GM19328 (cell line): ENCODE data around the gene KLRK1.
"Not testable (repeated sequence)": the region's sequence is repeated elsewhere in the genome, so short reads cannot be mapped to it uniquely, and the experiment has no call there.

Source experiments
- ATAC-seq: cut with Tn5 transposase; IDR thresholded peaks from one replicate; pipeline ENCODE4 v1.9.1; 2021; ENCODE audit warnings: mild to moderate bottlenecking, moderate library complexity; ENCODE audit not compliant: unreplicated experiment

KLRK1 gene

DNA sequence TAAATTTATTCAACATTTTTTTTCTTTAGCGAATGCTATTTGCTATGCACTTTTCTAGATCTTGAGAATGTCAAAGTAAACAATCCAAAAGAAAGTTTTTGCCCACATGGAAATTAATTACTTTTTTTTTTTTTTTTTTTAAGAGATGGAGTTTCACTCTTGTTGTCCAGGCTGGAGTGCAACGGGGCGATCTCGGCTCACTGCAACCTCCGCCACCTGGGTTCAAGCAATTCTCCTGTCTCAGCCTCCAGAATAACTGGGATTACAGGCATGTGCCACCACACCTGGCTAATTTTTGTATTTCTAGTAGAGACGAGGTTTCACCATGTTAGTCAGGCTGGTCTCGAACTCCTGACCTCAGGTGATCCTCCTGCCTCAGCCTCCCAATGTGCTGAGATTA lies 1.1 kb upstream of the KLRK1 start:
- not testable (repeated sequence) for ATAC-seq

DNA sequence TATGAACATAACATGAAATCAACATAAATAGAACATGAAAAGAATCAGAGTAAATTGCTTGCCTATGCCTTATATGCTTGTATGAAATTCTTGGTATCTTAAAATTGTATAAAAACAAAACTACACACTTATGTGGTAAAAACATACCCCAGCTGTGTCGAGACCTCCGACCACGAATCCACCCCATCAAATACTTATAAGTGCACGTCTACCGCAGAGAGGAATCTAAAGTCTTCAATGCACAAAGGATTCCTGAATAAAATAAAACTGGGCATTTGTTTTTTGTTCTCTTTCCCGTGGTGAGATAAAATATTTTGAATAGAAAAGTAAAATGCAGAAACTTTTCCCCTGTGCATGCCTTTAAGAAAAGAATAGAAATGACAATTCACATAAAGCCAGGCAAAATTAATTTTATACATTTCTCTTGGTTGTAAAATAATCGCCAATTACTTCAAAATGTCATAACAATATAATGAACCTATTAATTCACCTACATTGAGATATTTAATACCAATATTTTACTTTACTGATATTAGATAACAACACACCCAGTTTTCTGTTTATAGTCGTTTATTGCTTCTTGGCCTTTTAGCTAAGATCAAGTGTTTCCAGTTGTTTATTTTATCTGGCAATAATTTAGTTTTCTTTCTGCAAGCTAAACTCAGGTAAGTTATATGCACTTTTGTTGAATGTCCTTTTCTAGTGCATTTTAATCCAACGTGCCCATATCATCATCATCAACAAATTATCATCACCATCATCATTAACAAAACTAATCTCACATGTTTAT lies 1.0 kb downstream of the KLRK1 start:
- no peak for ATAC-seq

DNA sequence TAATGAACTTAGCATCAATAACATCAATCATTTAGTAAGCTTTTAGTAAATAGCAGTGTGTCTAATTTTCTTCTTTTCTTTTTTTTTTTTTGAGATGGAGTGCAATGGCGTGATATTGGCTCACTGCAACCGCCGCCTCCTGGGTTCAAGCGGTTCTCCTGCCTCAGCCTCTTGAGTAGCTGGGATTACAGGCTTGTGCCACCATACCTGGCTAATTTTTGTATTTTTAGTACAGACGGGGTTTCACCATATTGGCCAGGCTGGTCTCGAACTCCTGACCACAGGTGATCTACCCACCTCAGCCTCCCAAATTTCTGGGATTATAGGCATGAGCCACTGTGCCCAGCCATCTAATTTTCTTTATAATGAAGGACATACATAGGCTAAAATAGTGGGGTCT lies 2.3 kb downstream of the KLRK1 start:
- ATAC-seq = not testable (repeated sequence)

- ATAC-seq = no peak
These were observed 3.0 kb downstream of the KLRK1 start for GRCh38 chr12:10386857-10387256.

- ATAC-seq = no peak
These were observed 4.7 kb downstream of the KLRK1 start for GRCh38 chr12:10385166-10385613.

DNA sequence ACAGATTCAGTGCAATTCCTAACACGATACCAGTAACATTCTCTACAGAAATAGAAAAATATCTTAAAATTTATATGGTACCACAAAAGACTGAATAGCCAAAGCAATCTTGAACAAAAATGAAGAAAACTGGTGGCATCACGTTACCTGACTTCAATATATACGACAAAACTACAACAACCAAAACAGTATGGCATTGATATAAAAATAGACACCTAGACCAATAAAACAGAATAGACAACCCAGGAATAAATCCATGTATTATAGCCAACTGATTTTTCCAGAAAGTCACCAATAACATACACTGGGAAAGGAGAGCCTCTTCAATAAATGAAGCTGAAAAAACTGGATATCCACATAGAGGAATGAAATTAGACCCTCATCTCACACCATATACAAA lies 5.7 kb downstream of the KLRK1 start:
- no peak for ATAC-seq

DNA sequence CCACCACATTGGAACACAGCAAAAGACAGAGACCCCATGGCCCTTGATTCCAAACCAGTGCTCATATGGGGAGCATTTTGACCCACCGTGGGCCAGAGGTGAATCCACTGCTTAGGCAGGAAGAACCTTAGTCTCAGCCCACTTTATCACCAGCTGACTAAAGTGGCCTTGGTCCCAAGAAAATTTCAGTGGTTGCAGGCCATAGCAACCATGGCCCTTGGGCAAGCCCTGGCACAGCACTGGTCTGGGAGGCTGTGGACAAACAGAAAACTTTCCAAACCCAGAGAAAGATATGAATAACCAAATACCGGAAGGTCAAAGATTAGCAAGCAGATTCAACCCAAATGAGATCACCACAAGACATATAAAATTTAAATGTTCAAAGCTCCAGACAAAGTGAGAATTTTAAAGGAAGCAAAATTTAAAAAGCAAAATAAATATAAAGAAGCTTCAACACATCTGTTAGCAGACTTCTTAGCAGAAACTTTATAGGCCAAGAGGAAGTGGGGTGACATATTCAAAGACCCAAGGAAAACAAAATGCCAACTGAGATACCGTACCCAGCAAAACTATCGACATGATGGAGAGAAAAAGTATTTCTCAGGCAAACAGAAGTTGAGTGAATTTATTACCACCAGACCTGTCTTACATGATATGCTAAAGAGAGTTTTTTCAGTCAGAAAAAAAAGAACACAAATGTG lies 7.8 kb downstream of the KLRK1 start:
- no peak for ATAC-seq

DNA sequence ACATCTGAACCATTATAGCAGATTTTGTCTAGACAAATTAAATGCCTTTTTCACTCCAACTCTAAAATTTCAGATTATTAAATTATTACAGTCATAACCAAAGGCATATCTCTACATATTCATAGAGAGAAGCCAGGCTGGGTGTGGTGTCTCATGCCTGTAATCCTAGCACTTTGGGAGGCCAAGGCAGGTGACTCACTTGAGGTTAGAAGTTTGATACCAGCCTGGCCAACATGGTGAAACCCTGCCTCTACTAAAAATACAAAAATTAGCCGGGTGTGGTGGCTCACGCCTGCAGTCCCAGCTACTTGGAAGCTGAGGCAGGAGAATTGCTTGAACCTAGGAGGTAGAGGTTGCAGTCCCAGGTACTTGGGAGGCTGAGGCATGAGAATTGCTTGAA lies 11.1 kb downstream of the KLRK1 start:
- ATAC-seq = not testable (repeated sequence)

- no peak for ATAC-seq
These were observed 15.2 kb downstream of the KLRK1 start for GRCh38 chr12:10374624-10375018.

DNA sequence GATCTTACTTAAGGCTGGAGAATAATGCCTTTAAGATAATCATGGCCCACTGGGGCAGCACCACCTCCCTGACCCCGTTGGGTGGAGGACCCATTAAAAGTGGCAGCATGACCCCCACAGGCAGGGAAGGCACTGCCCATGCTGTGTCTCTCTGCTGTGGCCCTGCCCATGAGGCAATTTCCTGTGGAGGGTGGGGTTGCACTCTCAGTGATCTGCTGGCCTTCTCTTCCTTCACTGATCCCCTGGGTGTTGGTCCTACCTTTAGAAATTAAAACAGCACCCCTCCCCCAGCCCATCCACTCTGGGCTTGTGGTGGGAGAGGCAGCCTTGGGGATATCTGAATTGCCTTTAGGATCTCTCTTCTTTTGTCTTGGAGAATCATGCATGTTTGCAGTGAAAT lies 17.3 kb downstream of the KLRK1 start:
- no peak for ATAC-seq

- not testable (repeated sequence) for ATAC-seq
These were observed 17.8 kb downstream of the KLRK1 start for GRCh38 chr12:10371893-10372535.

DNA sequence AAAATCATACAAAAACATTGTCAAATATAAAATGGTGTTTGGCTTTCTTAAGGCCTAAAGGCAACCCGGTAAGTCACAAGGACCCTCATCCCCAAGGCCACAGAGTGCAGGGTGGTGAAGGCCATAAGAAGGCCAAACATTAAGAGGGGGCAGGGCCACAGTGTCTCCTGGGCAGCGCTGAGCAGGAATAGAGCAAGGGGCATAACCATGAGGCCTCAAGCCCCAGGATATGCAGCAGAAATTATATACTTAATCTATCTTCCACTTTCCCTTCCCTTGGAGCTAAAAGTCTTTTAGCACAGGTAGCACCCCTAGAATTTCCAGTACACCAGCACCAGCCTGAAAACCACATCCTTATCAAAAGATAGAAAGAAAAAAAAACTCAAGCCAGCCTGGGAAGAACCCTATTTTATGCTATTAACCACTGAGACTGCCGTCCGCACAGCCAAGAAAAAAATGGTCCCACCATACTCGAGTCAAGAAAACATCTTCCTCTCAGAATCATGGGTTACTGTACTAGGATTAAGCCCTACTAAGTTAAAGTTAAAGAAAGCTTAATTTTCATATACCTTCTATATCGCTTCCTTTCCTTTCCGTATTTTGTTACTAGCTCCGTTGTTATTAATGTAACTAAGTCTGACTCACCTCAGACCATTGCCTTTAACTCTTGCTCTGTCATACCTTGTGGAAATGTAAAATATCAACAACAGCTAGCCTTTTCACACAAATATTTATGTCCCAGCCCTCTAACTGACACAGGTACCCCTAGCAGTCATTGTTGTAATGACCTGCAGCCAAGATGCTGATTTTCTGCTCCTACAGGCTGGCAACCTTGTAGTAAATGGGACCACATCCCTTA lies 20.1 kb downstream of the KLRK1 start:
- no peak for ATAC-seq

- ATAC-seq = no peak
These were observed 21.4 kb downstream of the KLRK1 start for GRCh38 chr12:10368206-10369171.

DNA sequence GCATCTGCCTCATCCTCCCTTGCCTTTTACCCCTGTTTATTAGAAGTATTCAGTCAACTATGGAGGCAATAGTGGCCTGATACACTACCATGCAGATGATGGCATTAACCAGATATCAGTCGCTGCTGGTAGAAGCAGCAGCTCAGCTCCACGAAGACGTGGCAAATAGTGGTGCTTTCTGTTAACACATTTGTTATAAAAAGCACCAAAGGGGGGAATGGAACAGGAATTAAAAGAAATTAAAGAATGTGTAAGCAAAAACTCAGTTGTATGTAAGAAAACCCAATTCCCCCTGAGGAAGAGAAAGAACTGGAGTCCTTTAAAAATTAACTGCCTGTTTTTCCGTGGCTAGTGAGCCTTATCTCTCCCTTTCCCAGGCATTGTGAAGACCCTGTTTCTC lies 22.1 kb downstream of the KLRK1 start:
- not testable (repeated sequence) for ATAC-seq

DNA sequence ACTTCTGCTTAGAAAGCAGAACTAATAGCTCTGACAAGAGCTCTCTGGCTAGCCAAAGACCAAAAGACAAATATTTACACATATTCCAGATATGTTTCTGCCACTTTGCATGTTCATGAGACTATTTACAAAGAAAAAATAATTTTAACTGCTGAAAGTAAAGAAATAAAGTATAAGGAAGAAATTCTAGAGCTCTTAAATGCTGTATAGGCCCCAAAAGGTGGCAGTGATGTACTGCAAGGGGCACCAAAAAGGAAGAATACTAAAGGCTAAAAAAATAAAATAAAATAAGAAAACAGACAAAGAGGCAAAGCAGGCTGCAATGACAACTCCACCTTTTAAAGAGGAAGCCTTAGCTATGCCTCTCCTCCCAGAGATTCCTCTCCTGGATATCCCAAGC lies 23.0 kb downstream of the KLRK1 start:
- no peak for ATAC-seq

DNA sequence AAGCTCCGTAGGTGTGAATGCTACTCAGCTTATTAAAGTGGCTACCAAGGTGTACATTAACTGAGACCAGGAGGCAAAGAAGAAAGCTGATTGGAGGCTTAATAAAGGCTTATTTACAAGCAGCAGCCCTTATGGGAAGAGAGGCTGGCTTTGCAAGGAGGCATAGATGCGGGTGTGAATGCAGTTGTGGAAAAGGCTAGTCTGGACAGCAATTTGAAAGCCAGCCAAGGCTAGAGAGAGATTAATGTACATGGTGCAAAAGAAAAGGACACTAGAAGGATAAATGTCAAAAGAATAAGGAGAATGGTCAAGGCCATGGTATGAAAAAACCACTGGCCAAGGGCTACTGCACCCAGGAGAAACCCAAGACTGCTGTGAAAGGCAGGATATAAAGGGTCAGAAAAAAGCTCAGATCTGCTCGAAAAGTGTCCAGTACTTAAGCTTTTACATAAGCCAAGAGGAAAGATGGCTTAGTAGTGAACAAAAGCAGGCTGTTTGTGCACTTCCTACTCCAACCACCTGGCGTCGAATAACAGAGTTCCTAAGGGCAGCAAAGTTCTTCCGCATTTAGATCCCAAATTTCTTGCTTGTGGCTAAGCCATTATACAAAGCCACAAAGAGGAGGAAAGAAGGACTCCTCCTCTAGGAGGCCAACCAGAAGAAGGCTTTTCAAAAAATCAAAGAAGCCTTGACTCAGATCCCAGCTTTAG lies 24.0 kb downstream of the KLRK1 start:
- ATAC-seq = no peak

- peak; percentile 43 for ATAC-seq
These were observed 24.8 kb downstream of the KLRK1 start for GRCh38 chr12:10364815-10365622.
